H9 (cell line): ENCODE data around the gene GPR153. TPM values are rescaled to one million over a fixed set of nuclear protein-coding genes. Genes with fewer than 3 reads are reported as not detected.

Experiments
- DNase-seq: peaks from one replicate; pipeline ENCODE4 v3.0.0-alpha.2; 2017
- H2AFZ ChIP-seq: one replicate; pipeline ENCODE4 v1.6.1; 2013; ENCODE audit warnings: mild to moderate bottlenecking, low read length, control low read depth, moderate library complexity
- H2AK5ac ChIP-seq: 2 replicates; pipeline ENCODE4 v1.6.1; 2013; ENCODE audit warnings: low read length, control low read depth, mixed read lengths; ENCODE audit not compliant: insufficient read length
- H2BK120ac ChIP-seq: one replicate; pipeline ENCODE4 v1.6.1; 2013; ENCODE audit warnings: low read depth, mild to moderate bottlenecking, low read length, control low read depth, inconsistent platforms; ENCODE audit not compliant: poor library complexity, severe bottlenecking
- H2BK12ac ChIP-seq: 2 replicates; pipeline ENCODE4 v1.6.1; 2013; ENCODE audit warnings: low read length, control low read depth, mixed read lengths, low read depth; ENCODE audit not compliant: insufficient read length
- H2BK15ac ChIP-seq: 2 replicates; pipeline ENCODE4 v1.6.1; 2013; ENCODE audit warnings: low read depth, low read length, control low read depth
- H2BK20ac ChIP-seq: one replicate; pipeline ENCODE4 v1.6.1; 2013; ENCODE audit warnings: low read depth, mild to moderate bottlenecking, low read length, control low read depth, inconsistent platforms; ENCODE audit not compliant: poor library complexity, severe bottlenecking
- H2BK5ac ChIP-seq: 2 replicates; pipeline ENCODE4 v1.6.1; 2013; ENCODE audit warnings: low read length, control low read depth, mixed read lengths; ENCODE audit not compliant: insufficient read length
- H3K14ac ChIP-seq: 2 replicates; pipeline ENCODE4 v1.6.1; 2013; ENCODE audit warnings: low read length, control low read depth; ENCODE audit not compliant: insufficient read depth
- H3K18ac ChIP-seq: 2 replicates; pipeline ENCODE4 v1.6.1; 2013; ENCODE audit warnings: low read depth, mild to moderate bottlenecking, mixed read lengths, low read length, control low read depth; ENCODE audit not compliant: insufficient read length
- H3K23ac ChIP-seq: 2 replicates; pipeline ENCODE4 v1.6.1; 2013; ENCODE audit warnings: low read length, control low read depth, mixed read lengths, low read depth; ENCODE audit not compliant: insufficient read length
- H3K23me2 ChIP-seq: 2 replicates; pipeline ENCODE4 v1.6.1; 2013; ENCODE audit warnings: low read depth, mild to moderate bottlenecking, mixed read lengths, low read length, control low read depth; ENCODE audit not compliant: insufficient read length, poor library complexity, severe bottlenecking
- H3K27ac ChIP-seq: 2 replicates; pipeline ENCODE4 v1.5.1; 2013; ENCODE audit warnings: low read length, control low read depth, mixed read lengths, low read depth; ENCODE audit not compliant: insufficient read length
- H3K27me3 ChIP-seq: 2 replicates; pipeline ENCODE4 v1.6.1; 2013; ENCODE audit warnings: low read length, control low read depth, inconsistent platforms; ENCODE audit not compliant: insufficient read depth
- H3K4ac ChIP-seq: 2 replicates; pipeline ENCODE4 v1.6.1; 2013; ENCODE audit warnings: low read depth, mild to moderate bottlenecking, control low read depth, inconsistent platforms, low read length, moderate library complexity
- H3K4me1 ChIP-seq: 2 replicates; pipeline ENCODE4 v1.6.1; 2013; ENCODE audit warnings: low read length, control low read depth, inconsistent platforms; ENCODE audit not compliant: insufficient read depth
- H3K4me2 ChIP-seq: 2 replicates; pipeline ENCODE4 v1.6.1; 2013; ENCODE audit warnings: low read length, control low read depth, mixed read lengths; ENCODE audit not compliant: insufficient read length, insufficient read depth
- H3K56ac ChIP-seq: 2 replicates; pipeline ENCODE4 v1.6.1; 2013; ENCODE audit warnings: low read depth, mild to moderate bottlenecking, mixed read lengths, low read length, control low read depth; ENCODE audit not compliant: insufficient read length
- H3K79me1 ChIP-seq: 2 replicates; pipeline ENCODE4 v1.6.1; 2013; ENCODE audit warnings: low read depth, mild to moderate bottlenecking, moderate library complexity, low read length, control low read depth, inconsistent platforms; ENCODE audit not compliant: insufficient read depth, poor library complexity, severe bottlenecking
- H3K79me2 ChIP-seq: 2 replicates; pipeline ENCODE4 v1.6.1; 2013; ENCODE audit warnings: low read length, control low read depth, inconsistent platforms; ENCODE audit not compliant: insufficient read depth
- H3K9ac ChIP-seq: 2 replicates; pipeline ENCODE4 v1.6.1; 2013; ENCODE audit warnings: low read length, control low read depth, mixed read lengths; ENCODE audit not compliant: insufficient read length; ENCODE audit errors: extremely low read depth
- H3K9me3 ChIP-seq: one replicate; pipeline ENCODE4 v1.6.1; 2013; ENCODE audit warnings: low read depth, low read length, inconsistent platforms; ENCODE audit not compliant: control insufficient read depth
- H3T11ph ChIP-seq: one replicate; pipeline ENCODE4 v1.6.1; 2013; ENCODE audit warnings: mild to moderate bottlenecking, low read length, control low read depth, inconsistent platforms
- H4K20me1 ChIP-seq: one replicate; pipeline ENCODE4 v1.6.1; 2013; ENCODE audit not compliant: control insufficient read depth, insufficient read length, insufficient read depth
- H4K5ac ChIP-seq: 2 replicates; pipeline ENCODE4 v1.6.1; 2013; ENCODE audit warnings: low read depth, mild to moderate bottlenecking, mixed read lengths, low read length, control low read depth; ENCODE audit not compliant: insufficient read length
- H4K8ac ChIP-seq: replicated peaks from 2 replicates; pipeline ENCODE4 v1.6.1; 2013; ENCODE audit warnings: low read length, control low read depth, mixed read lengths, low read depth; ENCODE audit not compliant: insufficient read length
- H4K91ac ChIP-seq: 2 replicates; pipeline ENCODE4 v1.6.1; 2013; ENCODE audit warnings: low read depth, mild to moderate bottlenecking, moderate library complexity, mixed read lengths, low read length, control low read depth; ENCODE audit not compliant: insufficient read length
- H3K27ac Mint-ChIP-seq, 3 experiments: 2 replicates in 2 of 3; 3 replicates in 1 of 3; pipeline ENCODE4 v1.8.0; 2020 to 2021; ENCODE audit warnings: mixed read lengths in 3 of 3, mild to moderate bottlenecking in 1 of 3, moderate library complexity in 1 of 3
- H3K27me3 Mint-ChIP-seq: 2 replicates; pipeline ENCODE4 v1.8.0; 2021; ENCODE audit warnings: low read depth, mild to moderate bottlenecking, moderate library complexity, mixed read lengths
- H3K36me3 Mint-ChIP-seq, 3 experiments: 2 replicates in 2 of 3; 3 replicates in 1 of 3; pipeline ENCODE4 v1.8.0; 2020 to 2021; ENCODE audit warnings: low read depth in 3 of 3, mixed read lengths in 3 of 3; ENCODE audit not compliant: insufficient read depth in 1 of 3
- H3K4me1 Mint-ChIP-seq, 2 experiments: 2 replicates each; pipeline ENCODE4 v1.8.0; 2020; ENCODE audit warnings: mixed read lengths in 2 of 2
- H3K4me3 Mint-ChIP-seq, 2 experiments: 2 replicates in 1 of 2; 3 replicates in 1 of 2; pipeline ENCODE4 v1.8.0; 2020 to 2021; ENCODE audit warnings: mild to moderate bottlenecking in 2 of 2, mixed read lengths in 2 of 2, moderate library complexity in 1 of 2
- H3K9me3 Mint-ChIP-seq, 2 experiments: 2 replicates in 1 of 2; 3 replicates in 1 of 2; pipeline ENCODE4 v1.8.0; 2020; ENCODE audit warnings: mild to moderate bottlenecking in 2 of 2, mixed read lengths in 2 of 2, moderate library complexity in 1 of 2
- CTCF ChIP-seq: fragments of 200-600 bp; sonication (generic); conservative IDR thresholded peaks from 3 replicates; pipeline ENCODE4 v1.8.0; 2021; ENCODE audit warnings: antibody characterized with exemption, mild to moderate bottlenecking
- WGBS: extraction: QIAGEN DNeasy Blood & Tissue Kit; methylation state at CpG from one replicate; pipeline ENCODE4 v1.1.7; 2013; ENCODE audit warnings: missing lambda C conversion rate, low lambda C conversion rate, mixed read lengths; ENCODE audit not compliant: insufficient read length; ENCODE audit errors: extremely low coverage; 5-methylcytosine and 5-hydroxymethylcytosine counted together
- total RNA-seq: library from RNA; stranded (reverse); gene quantifications from 2 replicates; pipeline ENCODE4 v1.2.1, GENCODE V29; 2021

GPR153 gene
- total RNA-seq, 1 experiment from 2014 or later, result 8.9 TPM

DNA sequence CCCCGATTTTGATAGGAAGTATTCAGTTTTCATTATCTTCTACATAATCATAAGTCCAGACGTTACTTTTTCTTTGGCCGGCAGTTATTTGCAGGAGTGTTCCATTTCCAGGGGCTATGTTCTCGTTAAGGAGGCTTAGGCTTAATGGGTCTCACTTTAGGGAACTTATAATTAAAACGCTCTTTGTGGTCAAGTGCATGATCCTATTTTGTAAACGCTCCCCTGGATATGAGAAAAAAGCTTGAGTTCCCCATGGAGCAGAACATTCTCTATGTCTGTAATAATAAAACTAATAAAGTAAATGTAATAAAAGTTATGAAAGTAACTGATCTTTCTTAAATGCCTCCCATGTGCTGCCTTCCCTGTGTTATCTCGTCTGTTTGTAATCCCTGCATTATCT is 48.7 kb upstream of the GPR153 start:
- H3K23ac ChIP-seq, result no peak overlapping the region
- TF ChIP-seq CTCF, result no peak
- Mint-ChIP-seq H3K4me1 (no peaks in the 10 kb centered on the region), H3K27me3 (no peaks in the 10 kb centered on the region), H3K4me3 (no peak overlapping the region), H3K36me3 (peaks cover 41 to 47% (median 46%) of the 10 kb centered on the region in 3 experiments), H3K9me3 (peaks cover 25 to 28% of the 10 kb centered on the region in 2 experiments), H3K27ac (peak overlapping the region in 2 of 3 experiments; percentile 4 to 8; a peak in 2 of 7 replicates)
- no peak overlapping the region for H4K5ac ChIP-seq
- no peak for DNase-seq
- no peaks in the 10 kb centered on the region for H4K20me1 ChIP-seq
- no CpG with 5 or more reads among the region's 7 CpGs for WGBS
- H2BK15ac ChIP-seq, result no peak overlapping the region
- no peaks in the 10 kb centered on the region for H3K9me3 ChIP-seq
- no peak overlapping the region for H2BK20ac ChIP-seq
- H3K27me3 ChIP-seq, result no peaks in the 10 kb centered on the region
- H4K8ac ChIP-seq, result no peak overlapping the region
- no peak overlapping the region for H2BK120ac ChIP-seq
- H3T11ph ChIP-seq, result no peak overlapping the region
- H3K18ac ChIP-seq, result no peak overlapping the region
- no peak overlapping the region for H2AK5ac ChIP-seq
- no peaks in the 10 kb centered on the region for H3K23me2 ChIP-seq
- H3K9ac ChIP-seq, result no peak overlapping the region
- no peak overlapping the region for H3K56ac ChIP-seq
- H3K27ac ChIP-seq, result no peak overlapping the region
- H3K79me2 ChIP-seq, result no peaks in the 10 kb centered on the region; the same call in 1 of the 2 replicates
- H3K79me1 ChIP-seq, result no peaks in the 10 kb centered on the region
- H3K4me1 ChIP-seq, result no peaks in the 10 kb centered on the region
- no peak overlapping the region for H2BK12ac ChIP-seq
- no peak overlapping the region for H2BK5ac ChIP-seq
- no peak overlapping the region for H3K14ac ChIP-seq
- no peak overlapping the region for H3K4me2 ChIP-seq
- no peak overlapping the region for H2AFZ ChIP-seq
- H4K91ac ChIP-seq, result no peak overlapping the region
- H3K4ac ChIP-seq, result no peak overlapping the region
